Dedifferentiated amniotic fluid mesenchymal stem cell (primary cell): ENCODE results near the gene MED9.

Experiments
- DNase-seq: peaks from one replicate; pipeline ENCODE4 v3.0.0-alpha.2; 2016; ENCODE audit errors: extremely low spot score

Gene MED9

GRCh38 chr17:17504341-17505140, 27.7 kb downstream of the MED9 start:
- no peak for DNase-seq

GRCh38 chr17:17505151-17505550, 28.4 kb downstream of the MED9 start:
- no peak for DNase-seq

GRCh38 chr17:17505610-17506171, 28.9 kb downstream of the MED9 start:
- no peak for DNase-seq

- DNase-seq = no peak
These were observed 29.5 kb downstream of the MED9 start for GRCh38 chr17:17506181-17506741.

- DNase-seq = no peak
These were observed 30.2 kb downstream of the MED9 start for GRCh38 chr17:17506893-17507464.

- no peak for DNase-seq
These were observed 30.7 kb downstream of the MED9 start for GRCh38 chr17:17507465-17508011.

- no peak for DNase-seq
These were observed 31.3 kb downstream of the MED9 start for GRCh38 chr17:17508019-17508535.

- DNase-seq = no peak
These were observed 32.1 kb downstream of the MED9 start for GRCh38 chr17:17508646-17509591.

- DNase-seq = no peak
These were observed 33.0 kb downstream of the MED9 start for GRCh38 chr17:17509601-17510425.

- no peak for DNase-seq
These were observed 33.9 kb downstream of the MED9 start for GRCh38 chr17:17510456-17511292.

- no peak for DNase-seq
These were observed 34.5 kb downstream of the MED9 start for GRCh38 chr17:17511293-17511741.

- DNase-seq = peak; percentile 63
These were observed 35.4 kb downstream of the MED9 start for GRCh38 chr17:17511881-17512858.

- no peak for DNase-seq
These were observed 36.1 kb downstream of the MED9 start for GRCh38 chr17:17512866-17513265.

GRCh38 chr17:17513626-17514025, 36.8 kb downstream of the MED9 start:
- DNase-seq = no peak

- no peak for DNase-seq
These were observed 37.7 kb downstream of the MED9 start for GRCh38 chr17:17514361-17514992.

- no peak for DNase-seq
These were observed 38.5 kb downstream of the MED9 start for GRCh38 chr17:17514993-17515933.
